T-helper 22 cell (primary cell): ENCODE data around the gene POLR3E.
A peak's percentile ranks its signal among the peaks of the same experiment; 100 is the strongest.

ENCODE experiments used
- DNase-seq: peaks from one replicate; pipeline ENCODE4 v3.0.0-alpha.2; 2020; ENCODE audit warnings: low read depth

The POLR3E gene

GRCh38 chr16:22317001-22317530 is 19.9 kb downstream of the POLR3E start:
- DNase-seq, result no peak

- DNase-seq, result no peak
These were observed 20.4 kb downstream of the POLR3E start for GRCh38 chr16:22317625-22318024.

- peak; percentile 19 for DNase-seq
These were observed 21.6 kb downstream of the POLR3E start for GRCh38 chr16:22318690-22319358.

- no peak for DNase-seq
These were observed 23.5 kb downstream of the POLR3E start for GRCh38 chr16:22320572-22321339.

GRCh38 chr16:22321340-22322001 is 24.3 kb downstream of the POLR3E start:
- peak; percentile 41 for DNase-seq

GRCh38 chr16:22322021-22322471 is 24.8 kb downstream of the POLR3E start:
- no peak for DNase-seq

GRCh38 chr16:22322741-22323140 is 25.5 kb downstream of the POLR3E start:
- no peak for DNase-seq

- no peak for DNase-seq
These were observed 26.2 kb downstream of the POLR3E start for GRCh38 chr16:22323173-22323958.

GRCh38 chr16:22323959-22324786 is 27.0 kb downstream of the POLR3E start:
- no peak for DNase-seq

- DNase-seq, result no peak
These were observed 27.8 kb downstream of the POLR3E start for GRCh38 chr16:22324787-22325597.

GRCh38 chr16:22325598-22326368 is 28.6 kb downstream of the POLR3E start:
- DNase-seq, result no peak

- DNase-seq, result no peak
These were observed 29.1 kb downstream of the POLR3E start for GRCh38 chr16:22326369-22326652.

GRCh38 chr16:22326771-22327445 is 29.7 kb downstream of the POLR3E start:
- DNase-seq, result no peak

GRCh38 chr16:22327446-22327775 is 30.2 kb downstream of the POLR3E start:
- DNase-seq, result no peak

GRCh38 chr16:22328081-22328725 is 31.0 kb downstream of the POLR3E start:
- DNase-seq, result no peak

GRCh38 chr16:22329199-22329695 is 32.0 kb downstream of the POLR3E start:
- no peak for DNase-seq

- DNase-seq, result no peak
These were observed 33.1 kb downstream of the POLR3E start for GRCh38 chr16:22330326-22330725.

- DNase-seq, result no peak
These were observed 36.3 kb downstream of the POLR3E start for GRCh38 chr16:22333457-22333994.
